Measurements from ENCODE around the gene ATP4B. TPM values are rescaled to one million over a fixed set of nuclear protein-coding genes. Genes with fewer than 3 reads are reported as not detected.

The ATP4B gene
- total and polyA plus RNA-seq, 2 donors (not counting 1 experiment from before 2014, with no cell fraction given), result not detected

GRCh38 chr13:113633485-113633873 lies 24.5 kb downstream of the ATP4B start:
- no peak for DNase-seq (ENCODE audit: low read depth in 2 of 2)
- no peak overlapping the region for H3K4me2 ChIP-seq (ENCODE audit: extremely low read depth, insufficient read depth, low read length)
- H3K27me3 ChIP-seq (ENCODE audit: control insufficient read depth, insufficient read depth, low read length), result no peaks in the 10 kb centered on the region
- no peak for TF ChIP-seq CTCF (conservative IDR thresholded peaks at IDR 0.05 in 1 of 2, IDR thresholded peaks at IDR 0.05 in 1 of 2; ENCODE audit: low read depth in 1 of 2, low read length in 2 of 2)
- no peak for TF ChIP-seq EZH2 (IDR thresholded peaks at IDR 0.05; ENCODE audit: low read length, missing control alignments)
- H3K9ac ChIP-seq (ENCODE audit: insufficient read depth, low read length), result no peak overlapping the region
- no peak overlapping the region for H3K4me3 ChIP-seq (replicated peaks in 1 of 4; ENCODE audit: control extremely low read depth in 1 of 4, insufficient read depth in 1 of 4, low read depth in 3 of 4, low read length in 4 of 4)
- no peak overlapping the region for H2AFZ ChIP-seq (ENCODE audit: low read length)
- H3K4me1 ChIP-seq (ENCODE audit: control insufficient read depth, extremely low read depth, insufficient read depth, low read length), result no peaks in the 10 kb centered on the region
- no peaks in the 10 kb centered on the region for H3K9me3 ChIP-seq (ENCODE audit: control insufficient read depth, insufficient read depth, low read depth, low read length)
- H3K79me2 ChIP-seq (ENCODE audit: control insufficient read depth, insufficient read depth, low read length), result peaks cover 24% of the 10 kb centered on the region
- no peak overlapping the region for H3K27ac ChIP-seq (ENCODE audit: insufficient read depth, low read length)
- peaks cover 39% of the 10 kb centered on the region for H3K36me3 ChIP-seq (ENCODE audit: control insufficient read depth, insufficient read depth, low read length)
- H4K20me1 ChIP-seq (ENCODE audit: control insufficient read depth, extremely low read depth, insufficient read depth, low read length), result no peaks in the 10 kb centered on the region

GRCh38 chr13:113632706-113633484 lies 25.1 kb downstream of the ATP4B start:
- Histone ChIP-seq H2AFZ (ENCODE audit: low read length) (no peak overlapping the region), H3K27me3 (ENCODE audit: control insufficient read depth, insufficient read depth, low read length) (no peaks in the 10 kb centered on the region), H3K4me2 (ENCODE audit: extremely low read depth, insufficient read depth, low read length) (no peak overlapping the region), H3K36me3 (ENCODE audit: control insufficient read depth, insufficient read depth, low read length) (peaks cover 37% of the 10 kb centered on the region), H3K9me3 (ENCODE audit: control insufficient read depth, insufficient read depth, low read depth, low read length) (no peaks in the 10 kb centered on the region), H3K9ac (ENCODE audit: insufficient read depth, low read length) (no peak overlapping the region), H4K20me1 (ENCODE audit: control insufficient read depth, extremely low read depth, insufficient read depth, low read length) (no peaks in the 10 kb centered on the region), H3K79me2 (ENCODE audit: control insufficient read depth, insufficient read depth, low read length) (peaks cover 28% of the 10 kb centered on the region), H3K4me1 (ENCODE audit: control insufficient read depth, extremely low read depth, insufficient read depth, low read length) (no peaks in the 10 kb centered on the region), H3K4me3 (replicated peaks in 1 of 4; ENCODE audit: control extremely low read depth in 1 of 4, insufficient read depth in 1 of 4, low read depth in 3 of 4, low read length in 4 of 4) (no peak overlapping the region), H3K27ac (ENCODE audit: insufficient read depth, low read length) (no peak overlapping the region)
- no peak for TF ChIP-seq CTCF (conservative IDR thresholded peaks at IDR 0.05 in 1 of 2, IDR thresholded peaks at IDR 0.05 in 1 of 2; ENCODE audit: low read depth in 1 of 2, low read length in 2 of 2)
- TF ChIP-seq EZH2 (IDR thresholded peaks at IDR 0.05; ENCODE audit: low read length, missing control alignments), result no peak
- DNase-seq (ENCODE audit: low read depth in 2 of 2), result no peak

GRCh38 chr13:113631341-113632095 lies 26.5 kb downstream of the ATP4B start:
- TF ChIP-seq CTCF (conservative IDR thresholded peaks at IDR 0.05 in 1 of 2, IDR thresholded peaks at IDR 0.05 in 1 of 2; ENCODE audit: low read depth in 1 of 2, low read length in 2 of 2), result no peak
- TF ChIP-seq EZH2 (IDR thresholded peaks at IDR 0.05; ENCODE audit: low read length, missing control alignments), result no peak
- H3K79me2 ChIP-seq (ENCODE audit: control insufficient read depth, insufficient read depth, low read length), result peaks cover 38% of the 10 kb centered on the region
- H3K4me3 ChIP-seq (replicated peaks in 1 of 4; ENCODE audit: control extremely low read depth in 1 of 4, insufficient read depth in 1 of 4, low read depth in 3 of 4, low read length in 4 of 4), result no peak overlapping the region
- no peaks in the 10 kb centered on the region for H3K9me3 ChIP-seq (ENCODE audit: control insufficient read depth, insufficient read depth, low read depth, low read length)
- H3K27me3 ChIP-seq (ENCODE audit: control insufficient read depth, insufficient read depth, low read length), result no peaks in the 10 kb centered on the region
- H2AFZ ChIP-seq (ENCODE audit: low read length), result no peak overlapping the region
- H3K4me2 ChIP-seq (ENCODE audit: extremely low read depth, insufficient read depth, low read length), result no peak overlapping the region
- no peak for DNase-seq (ENCODE audit: low read depth in 2 of 2)
- H4K20me1 ChIP-seq (ENCODE audit: control insufficient read depth, extremely low read depth, insufficient read depth, low read length), result no peaks in the 10 kb centered on the region
- H3K27ac ChIP-seq (ENCODE audit: insufficient read depth, low read length), result no peak overlapping the region
- peaks cover 31% of the 10 kb centered on the region for H3K36me3 ChIP-seq (ENCODE audit: control insufficient read depth, insufficient read depth, low read length)
- peaks cover under 1% of the 10 kb centered on the region for H3K4me1 ChIP-seq (ENCODE audit: control insufficient read depth, extremely low read depth, insufficient read depth, low read length)
- no peak overlapping the region for H3K9ac ChIP-seq (ENCODE audit: insufficient read depth, low read length)
